Type B pancreatic cell (in vitro differentiated cells): ENCODE measurements around the gene CDC6. TPM values are rescaled to one million over a fixed set of nuclear protein-coding genes. Genes with fewer than 3 reads are reported as not detected.

Source experiments
- DNase-seq: peaks from one replicate; pipeline ENCODE4 v3.0.0; 2021; ENCODE audit warnings: mixed read lengths; ENCODE audit not compliant: unreplicated experiment; ENCODE audit errors: extremely low spot score
- H3K27ac Mint-ChIP-seq: 2 replicates; pipeline ENCODE4 v1.8.0; 2021; ENCODE audit warnings: mild to moderate bottlenecking, mixed read lengths
- H3K27me3 Mint-ChIP-seq: 2 replicates; pipeline ENCODE4 v1.8.0; 2021; ENCODE audit warnings: mixed read lengths
- H3K36me3 Mint-ChIP-seq: 2 replicates; pipeline ENCODE4 v1.8.0; 2021; ENCODE audit warnings: mixed read lengths
- H3K4me1 Mint-ChIP-seq: one replicate; pipeline ENCODE4 v1.8.0; 2021; ENCODE audit warnings: mixed read lengths; ENCODE audit not compliant: unreplicated experiment
- H3K4me3 Mint-ChIP-seq: 2 replicates; pipeline ENCODE4 v1.8.0; 2021; ENCODE audit warnings: mild to moderate bottlenecking, mixed read lengths
- H3K9me3 Mint-ChIP-seq: 2 replicates; pipeline ENCODE4 v1.8.0; 2021; ENCODE audit warnings: mixed read lengths
- CTCF ChIP-seq: fragments of 200-600 bp; sonication (generic); conservative IDR thresholded peaks from 2 replicates; pipeline ENCODE4 v1.5.0; 2021; ENCODE audit warnings: antibody characterized with exemption, mild to moderate bottlenecking
- total RNA-seq: library from RNA; stranded (reverse); gene quantifications from 2 replicates; pipeline ENCODE4 v1.2.1, GENCODE V29; 2021; ENCODE audit warnings: low replicate concordance

CDC6 gene
- total RNA-seq, 1 donor from 2014 or later, result 50.3 TPM

- Mint-ChIP-seq H3K4me1 (no peaks in the 10 kb centered on the region), H3K36me3 (peaks cover 8% of the 10 kb centered on the region), H3K27me3 (no peaks in the 10 kb centered on the region), H3K4me3 (no peak overlapping the region), H3K9me3 (no peaks in the 10 kb centered on the region), H3K27ac (no peak overlapping the region)
- TF ChIP-seq CTCF, result no peak
- no peak for DNase-seq
Measured at GRCh38 chr17:40264458-40265185, 23.1 kb upstream of the CDC6 start.

GRCh38 chr17:40265337-40265736 lies 22.3 kb upstream of the CDC6 start:
- no peaks in the 10 kb centered on the region for H3K9me3 Mint-ChIP-seq
- H3K36me3 Mint-ChIP-seq, result peaks cover 8% of the 10 kb centered on the region
- H3K27ac Mint-ChIP-seq, result no peak overlapping the region
- no peaks in the 10 kb centered on the region for H3K27me3 Mint-ChIP-seq
- DNase-seq, result no peak
- H3K4me3 Mint-ChIP-seq, result no peak overlapping the region
- TF ChIP-seq CTCF, result no peak
- no peaks in the 10 kb centered on the region for H3K4me1 Mint-ChIP-seq

- no peak for TF ChIP-seq CTCF
- Mint-ChIP-seq H3K27me3 (no peaks in the 10 kb centered on the region), H3K9me3 (no peaks in the 10 kb centered on the region), H3K4me1 (no peaks in the 10 kb centered on the region), H3K4me3 (no peak overlapping the region), H3K27ac (no peak overlapping the region), H3K36me3 (peaks cover 12% of the 10 kb centered on the region)
- DNase-seq, result no peak
Measured at GRCh38 chr17:40266882-40267281, 20.8 kb upstream of the CDC6 start.

- Mint-ChIP-seq H3K4me3 (no peak overlapping the region), H3K27ac (no peak overlapping the region), H3K36me3 (peaks cover 8% of the 10 kb centered on the region), H3K4me1 (no peaks in the 10 kb centered on the region), H3K27me3 (no peaks in the 10 kb centered on the region), H3K9me3 (no peaks in the 10 kb centered on the region)
- no peak for DNase-seq
- no peak for TF ChIP-seq CTCF
Measured at GRCh38 chr17:40268141-40268712, 19.5 kb upstream of the CDC6 start.

- TF ChIP-seq CTCF, result no peak
- H3K27ac Mint-ChIP-seq, result no peak overlapping the region
- DNase-seq, result no peak
- no peak overlapping the region for H3K4me3 Mint-ChIP-seq
- H3K36me3 Mint-ChIP-seq, result peaks cover 24% of the 10 kb centered on the region
- H3K4me1 Mint-ChIP-seq, result no peaks in the 10 kb centered on the region
- H3K9me3 Mint-ChIP-seq, result no peaks in the 10 kb centered on the region
- no peaks in the 10 kb centered on the region for H3K27me3 Mint-ChIP-seq
Measured at GRCh38 chr17:40278414-40278813, 9.3 kb upstream of the CDC6 start.
